Natural killer cell (primary cell): ENCODE measurements around the gene E2F3. TPM values are rescaled to one million over a fixed set of nuclear protein-coding genes. Genes with fewer than 3 reads are reported as not detected.

Source experiments
- ATAC-seq, 3 donors: fragments of 150-1000 bp in 2 of 3; fragments of 200-7000 bp in 1 of 3; cut with Tn5 transposase; 1 replicate in 1 of 3; 2 replicates in 2 of 3; pipeline ENCODE4 v1.10.0; 2021; ENCODE audit warnings: mild to moderate bottlenecking in 2 of 3, moderate library complexity in 2 of 3
- DNase-seq, 2 donors: peaks; one replicate each; pipeline versions ENCODE4 v3.0.0 to v3.0.0-alpha.2; 2013 to 2021; ENCODE audit warnings: mixed read lengths in 1 of 2
- H3K27ac ChIP-seq: one replicate; pipeline ENCODE4 v1.5.1; 2013; ENCODE audit warnings: mild to moderate bottlenecking, low read length
- H3K27me3 ChIP-seq: one replicate; pipeline ENCODE4 v1.6.1; 2013; ENCODE audit warnings: low read length; ENCODE audit not compliant: control insufficient read depth, insufficient read depth
- H3K36me3 ChIP-seq: one replicate; pipeline ENCODE4 v1.6.1; 2013; ENCODE audit warnings: low read length; ENCODE audit not compliant: control insufficient read depth, insufficient read depth
- H3K4me1 ChIP-seq: one replicate; pipeline ENCODE4 v1.6.1; 2013; ENCODE audit warnings: low read length; ENCODE audit not compliant: control insufficient read depth, insufficient read depth
- H3K4me3 ChIP-seq: one replicate; pipeline ENCODE4 v1.5.1; 2013; ENCODE audit warnings: low read length
- H3K9me3 ChIP-seq: one replicate; pipeline ENCODE4 v1.6.1; 2013; ENCODE audit warnings: low read length; ENCODE audit not compliant: control insufficient read depth, insufficient read depth
- H3K27ac Mint-ChIP-seq, 2 donors: one replicate each; pipeline ENCODE4 v1.8.0; 2022; ENCODE audit warnings: mild to moderate bottlenecking in 2 of 2, mixed read lengths in 2 of 2, moderate library complexity in 1 of 2
- H3K27me3 Mint-ChIP-seq, 2 donors: one replicate each; pipeline ENCODE4 v1.8.0; 2022; ENCODE audit warnings: low read depth in 2 of 2, mixed read lengths in 2 of 2
- H3K36me3 Mint-ChIP-seq: one replicate; pipeline ENCODE4 v1.8.0; 2022; ENCODE audit warnings: mixed read lengths
- H3K4me1 Mint-ChIP-seq, 2 donors: one replicate each; pipeline ENCODE4 v1.8.0; 2022; ENCODE audit warnings: mixed read lengths in 2 of 2
- H3K4me3 Mint-ChIP-seq: one replicate; pipeline ENCODE4 v1.8.0; 2022; ENCODE audit warnings: mild to moderate bottlenecking, moderate library complexity, mixed read lengths
- H3K9me3 Mint-ChIP-seq, 2 donors: one replicate each; pipeline ENCODE4 v1.8.0; 2022; ENCODE audit warnings: mixed read lengths in 2 of 2
- WGBS: methylation state at CpG from one replicate; pipeline ENCODE4 v1.1.7; 2013; ENCODE audit warnings: missing lambda C conversion rate; ENCODE audit not compliant: insufficient coverage; 5-methylcytosine and 5-hydroxymethylcytosine counted together
- intact Hi-C: fragments of 100-400 bp; cut with micrococcal nuclease; formaldehyde crosslinking; loops from one replicate; pipeline ENCODE4 v1.14.2; 2022
- total RNA-seq, 4 donors: library from RNA; stranded (reverse); fragments of 120-200 nt in 1 of 4; gene quantifications; one replicate each; pipeline versions ENCODE4 v1.2.3 to v1.2.4, GENCODE V29; 2013 to 2022
- TF ChIP-seq, protein P1 (sequence below): fragments of 200-600 bp; IDR thresholded peaks from one replicate; pipeline ENCODE4 v1.8.0; 2022; ENCODE audit warnings: antibody characterized with exemption

E2F3 gene
- total RNA-seq, 3 donors from 2014 or later (not counting 1 experiment from before 2014, with no cell fraction given): 8.2 to 14.7 (median 12.2) TPM

DNA sequence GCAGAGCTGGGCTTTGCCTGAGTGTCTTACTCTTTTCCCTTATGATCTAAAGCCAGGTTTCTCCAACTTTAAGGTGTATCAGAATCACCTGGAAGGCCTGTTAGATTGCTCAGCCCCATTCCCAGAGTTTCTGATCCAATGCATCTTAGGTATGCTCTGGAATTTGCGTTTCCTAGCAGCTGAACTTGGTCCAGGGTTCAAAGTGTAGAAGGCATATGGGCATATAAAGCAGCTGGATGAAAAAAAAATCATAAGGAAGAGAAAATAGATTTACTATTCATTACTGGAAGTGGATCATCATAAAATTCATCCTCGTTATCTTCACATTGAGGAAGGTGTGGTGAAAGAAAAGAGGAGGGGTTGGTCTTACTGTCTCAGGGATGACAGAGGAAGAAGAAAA is 75.8 kb downstream of the E2F3 start:
- intact Hi-C loops: no loop called here
- Histone ChIP-seq H3K27me3 (no peaks in the 10 kb centered on the region), H3K4me1 (no peaks in the 10 kb centered on the region), H3K9me3 (no peaks in the 10 kb centered on the region), H3K4me3 (no peak overlapping the region), H3K36me3 (peaks cover 11% of the 10 kb centered on the region), H3K27ac (no peak overlapping the region)
- Mint-ChIP-seq H3K4me3 (no peak overlapping the region), H3K4me1 (peaks cover 9 to 14% of the 10 kb centered on the region in 2 donors), H3K9me3 (no peaks in the 10 kb centered on the region), H3K27ac (peak overlapping the region in 1 of 2 donors; percentile 24), H3K27me3 (no peaks in the 10 kb centered on the region), H3K36me3 (peaks cover 5% of the 10 kb centered on the region)
- ATAC-seq: no peak
- DNase-seq: no peak
- WGBS: 100% methylated on average over 1 of the region's 2 CpGs
- TF ChIP-seq, protein P1, sequence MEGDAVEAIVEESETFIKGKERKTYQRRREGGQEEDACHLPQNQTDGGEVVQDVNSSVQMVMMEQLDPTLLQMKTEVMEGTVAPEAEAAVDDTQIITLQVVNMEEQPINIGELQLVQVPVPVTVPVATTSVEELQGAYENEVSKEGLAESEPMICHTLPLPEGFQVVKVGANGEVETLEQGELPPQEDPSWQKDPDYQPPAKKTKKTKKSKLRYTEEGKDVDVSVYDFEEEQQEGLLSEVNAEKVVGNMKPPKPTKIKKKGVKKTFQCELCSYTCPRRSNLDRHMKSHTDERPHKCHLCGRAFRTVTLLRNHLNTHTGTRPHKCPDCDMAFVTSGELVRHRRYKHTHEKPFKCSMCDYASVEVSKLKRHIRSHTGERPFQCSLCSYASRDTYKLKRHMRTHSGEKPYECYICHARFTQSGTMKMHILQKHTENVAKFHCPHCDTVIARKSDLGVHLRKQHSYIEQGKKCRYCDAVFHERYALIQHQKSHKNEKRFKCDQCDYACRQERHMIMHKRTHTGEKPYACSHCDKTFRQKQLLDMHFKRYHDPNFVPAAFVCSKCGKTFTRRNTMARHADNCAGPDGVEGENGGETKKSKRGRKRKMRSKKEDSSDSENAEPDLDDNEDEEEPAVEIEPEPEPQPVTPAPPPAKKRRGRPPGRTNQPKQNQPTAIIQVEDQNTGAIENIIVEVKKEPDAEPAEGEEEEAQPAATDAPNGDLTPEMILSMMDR: no peak

DNA sequence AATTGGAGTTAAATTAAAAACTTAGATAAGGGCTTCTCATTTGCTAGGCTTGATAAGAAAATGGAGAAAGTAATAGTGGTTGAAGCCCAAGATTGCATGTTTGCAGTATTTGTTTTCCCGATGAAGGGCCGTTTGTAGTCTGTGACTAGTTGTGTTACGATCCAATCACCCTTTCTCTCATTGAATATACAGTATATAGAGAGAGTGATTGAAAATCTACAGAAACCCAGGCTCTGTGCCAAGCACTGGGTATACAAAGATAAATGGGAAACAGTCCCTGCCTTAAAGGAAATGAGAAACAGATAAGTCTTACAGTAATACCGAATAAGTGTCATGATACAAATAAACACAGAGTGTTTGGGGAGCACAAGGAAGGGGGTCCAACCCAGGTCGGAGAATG is 77.4 kb downstream of the E2F3 start:
- WGBS: 72% methylated on average over 2 of the region's 5 CpGs
- Histone ChIP-seq H3K4me1 (no peaks in the 10 kb centered on the region), H3K9me3 (no peaks in the 10 kb centered on the region), H3K27ac (no peak overlapping the region), H3K36me3 (peaks cover 25% of the 10 kb centered on the region), H3K27me3 (no peaks in the 10 kb centered on the region), H3K4me3 (no peak overlapping the region)
- Mint-ChIP-seq H3K4me1 (peaks cover 10 to 14% of the 10 kb centered on the region in 2 donors), H3K27me3 (no peaks in the 10 kb centered on the region), H3K36me3 (peaks cover 5% of the 10 kb centered on the region), H3K4me3 (no peak overlapping the region), H3K9me3 (no peaks in the 10 kb centered on the region), H3K27ac (peak overlapping the region in 1 of 2 donors; percentile 9)
- TF ChIP-seq, protein P1: no peak
- ATAC-seq (no peak), DNase-seq (no peak)
- intact Hi-C loops: no loop called here

DNA sequence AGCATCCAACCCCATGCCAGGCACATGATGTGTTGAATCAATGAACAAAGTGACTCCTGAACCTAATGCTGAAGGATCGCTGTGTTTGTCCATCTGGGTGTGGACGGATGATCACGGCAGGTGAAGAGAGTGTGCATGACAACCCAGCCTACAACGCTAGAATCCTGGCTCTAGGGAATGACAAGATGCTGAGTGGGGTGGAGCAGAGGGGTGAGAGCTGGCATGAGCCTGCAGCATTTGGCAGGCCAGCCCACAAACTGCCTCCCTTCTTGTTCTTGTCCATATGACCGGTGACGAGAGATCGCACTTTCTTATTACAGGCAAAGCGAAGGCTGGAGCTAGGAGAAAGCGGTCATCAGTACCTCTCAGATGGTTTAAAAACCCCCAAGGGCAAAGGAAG is 77.8 kb downstream of the E2F3 start:
- intact Hi-C loops: no loop called here
- H3K9me3 Mint-ChIP-seq: no peaks in the 10 kb centered on the region
- Histone ChIP-seq H3K27ac (no peak overlapping the region), H3K9me3 (no peaks in the 10 kb centered on the region), H3K27me3 (no peaks in the 10 kb centered on the region), H3K36me3 (peaks cover 28% of the 10 kb centered on the region), H3K4me3 (no peak overlapping the region), H3K4me1 (no peaks in the 10 kb centered on the region)
- ATAC-seq: no peak
- over 99% methylated on average over 9 of the region's 9 CpGs for WGBS
- peak overlapping the region in 1 of 2 donors; percentile 9 for H3K27ac Mint-ChIP-seq
- peaks cover 5% of the 10 kb centered on the region for H3K36me3 Mint-ChIP-seq
- DNase-seq: no peak
- H3K4me1 Mint-ChIP-seq: peaks cover 9 to 10% of the 10 kb centered on the region in 2 donors
- no peak overlapping the region for H3K4me3 Mint-ChIP-seq
- no peaks in the 10 kb centered on the region for H3K27me3 Mint-ChIP-seq
- TF ChIP-seq, protein P1: no peak

DNA sequence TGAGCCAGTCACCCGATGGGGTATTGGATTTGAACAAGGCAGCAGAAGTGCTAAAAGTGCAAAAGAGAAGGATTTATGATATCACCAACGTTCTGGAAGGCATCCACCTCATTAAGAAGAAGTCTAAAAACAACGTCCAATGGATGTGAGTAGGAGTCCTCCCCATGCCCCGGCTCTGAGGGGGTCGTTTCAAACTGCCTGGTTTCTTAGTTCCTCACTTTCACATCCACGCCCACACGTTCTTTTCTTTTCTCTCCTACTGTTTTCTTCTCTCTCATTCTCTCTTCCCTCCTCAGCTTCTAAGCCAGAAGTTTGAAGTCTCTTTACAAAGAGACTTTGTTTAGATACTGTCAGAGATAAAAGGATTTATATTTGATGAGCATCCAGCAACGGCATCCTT is 79.6 kb downstream of the E2F3 start:
- H3K4me1 Mint-ChIP-seq: peaks cover 6 to 10% of the 10 kb centered on the region in 2 donors
- Histone ChIP-seq H3K4me3 (no peak overlapping the region), H3K27ac (no peak overlapping the region), H3K4me1 (no peaks in the 10 kb centered on the region), H3K36me3 (peaks cover 29% of the 10 kb centered on the region), H3K9me3 (no peaks in the 10 kb centered on the region), H3K27me3 (no peaks in the 10 kb centered on the region)
- no peak overlapping the region for H3K27ac Mint-ChIP-seq
- no peak for DNase-seq
- TF ChIP-seq, protein P1: no peak
- H3K27me3 Mint-ChIP-seq: no peaks in the 10 kb centered on the region
- H3K36me3 Mint-ChIP-seq: peaks cover 5% of the 10 kb centered on the region
- ATAC-seq: no peak
- no peak overlapping the region for H3K4me3 Mint-ChIP-seq
- intact Hi-C loops: no loop called here
- WGBS: 77% methylated on average over 8 of the region's 8 CpGs
- H3K9me3 Mint-ChIP-seq: no peaks in the 10 kb centered on the region
